Fibroblast of upper back skin (primary cell): Measurements from ENCODE around the gene KLRF1.

Experiments
- DNase-seq: peaks from one replicate; pipeline ENCODE4 v3.0.0-alpha.2; 2013

The KLRF1 gene

GRCh38 chr12:9809866-9810265 lies 17.4 kb upstream of the KLRF1 start:
- DNase-seq, result no peak

GRCh38 chr12:9810671-9811070 lies 16.6 kb upstream of the KLRF1 start:
- peak; percentile 11 for DNase-seq

- DNase-seq, result no peak
These were observed 15.7 kb upstream of the KLRF1 start for GRCh38 chr12:9811621-9812020.

- DNase-seq, result peak; percentile 23
These were observed 13.2 kb upstream of the KLRF1 start for GRCh38 chr12:9813821-9814798.

- no peak for DNase-seq
These were observed 6.9 kb upstream of the KLRF1 start for GRCh38 chr12:9820281-9820930.

- no peak for DNase-seq
These were observed 2.2 kb downstream of the KLRF1 start for GRCh38 chr12:9829483-9829882.

GRCh38 chr12:9829982-9830381 lies 2.7 kb downstream of the KLRF1 start:
- no peak for DNase-seq

GRCh38 chr12:9831720-9832119 lies 4.4 kb downstream of the KLRF1 start:
- no peak for DNase-seq

GRCh38 chr12:9843407-9843806 lies 16.1 kb downstream of the KLRF1 start:
- no peak for DNase-seq

GRCh38 chr12:9848899-9849298 lies 21.6 kb downstream of the KLRF1 start:
- DNase-seq, result no peak

GRCh38 chr12:9851050-9851449 lies 23.8 kb downstream of the KLRF1 start:
- DNase-seq, result no peak

- DNase-seq, result no peak
These were observed 24.6 kb downstream of the KLRF1 start for GRCh38 chr12:9851927-9852326.

- DNase-seq, result no peak
These were observed 28.9 kb downstream of the KLRF1 start for GRCh38 chr12:9856151-9856550.

- no peak for DNase-seq
These were observed 29.6 kb downstream of the KLRF1 start for GRCh38 chr12:9856894-9857293.

GRCh38 chr12:9858135-9858534 lies 30.9 kb downstream of the KLRF1 start:
- no peak for DNase-seq

GRCh38 chr12:9864913-9865675 lies 37.8 kb downstream of the KLRF1 start:
- DNase-seq, result no peak

GRCh38 chr12:9866860-9867269 lies 39.6 kb downstream of the KLRF1 start:
- DNase-seq, result no peak

GRCh38 chr12:9867531-9867930 lies 40.2 kb downstream of the KLRF1 start:
- no peak for DNase-seq

GRCh38 chr12:9868311-9868801 lies 41.1 kb downstream of the KLRF1 start:
- DNase-seq, result no peak

- DNase-seq, result no peak
These were observed 41.6 kb downstream of the KLRF1 start for GRCh38 chr12:9868951-9869306.

- peak; percentile 69 for DNase-seq
These were observed 42.3 kb downstream of the KLRF1 start, which contains the start of gene CLEC2B for GRCh38 chr12:9869307-9870161. CLEC2B (minus strand) TSS chr12:9869354.

GRCh38 chr12:9870286-9870866 lies 43.1 kb downstream of the KLRF1 start:
- DNase-seq, result peak; percentile 3
